Measurements from ENCODE around the gene PTBP3. TPM values are rescaled to one million over a fixed set of nuclear protein-coding genes. Genes with fewer than 3 reads are reported as not detected.
A peak's percentile ranks its signal among the peaks of the same experiment; 100 is the strongest.

PTBP3 gene
- total RNA-seq, 1 donor from 2014 or later = 58.9 TPM

DNA sequence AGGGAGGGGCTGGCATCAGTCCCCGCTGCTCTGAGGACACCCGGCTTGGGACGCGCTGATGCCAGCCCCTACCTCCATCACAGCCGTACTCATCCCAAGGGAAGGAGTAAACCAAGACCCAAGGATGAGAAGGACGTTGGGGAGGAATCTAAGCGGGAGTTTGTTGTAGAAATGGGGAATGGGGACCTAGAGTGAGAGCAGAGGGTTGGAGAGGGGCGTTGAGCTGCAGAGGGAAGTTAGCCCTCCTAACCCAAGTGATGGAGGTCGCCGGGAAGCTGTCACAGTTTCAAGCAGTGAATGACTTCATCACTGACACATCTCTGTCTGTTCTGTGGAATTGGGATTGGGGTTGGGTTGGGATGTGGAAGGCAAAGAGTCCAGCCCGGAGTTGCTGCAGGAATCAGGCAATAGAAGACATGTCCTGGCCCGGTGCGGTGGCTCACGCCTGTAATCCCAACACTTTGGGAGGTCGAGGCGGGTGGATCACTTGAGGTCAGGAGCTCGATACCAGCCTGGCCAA is 157.6 kb downstream of the PTBP3 start:
- no peaks in the 10 kb centered on the region for H3K36me3 ChIP-seq
- H3K27ac ChIP-seq = peak overlapping the region; percentile 61
- peak overlapping the region; percentile 61 to 86 for H3K4me3 ChIP-seq
- no peak for TF ChIP-seq CTCF (IDR thresholded peaks at IDR 0.05)
- TF ChIP-seq POLR2AphosphoS5 (IDR thresholded peaks at IDR 0.05; ENCODE audit: insufficient read depth in 1 of 2, low read depth in 1 of 2) = no peak
- TF ChIP-seq POLR2A (IDR thresholded peaks at IDR 0.05) = no peak
- H3K9me3 ChIP-seq = no peaks in the 10 kb centered on the region
- intact Hi-C loops (cut with DNase I) = loop anchor here (5.0 kb wide), 1 partner anchor 156 kb away; the partner anchor contains the start of gene PTBP3
- H3K27me3 ChIP-seq = no peaks in the 10 kb centered on the region
- DNase-seq (ENCODE audit: extremely low spot score in 2 of 2) = no peak
- peaks cover 23% of the 10 kb centered on the region for H3K4me1 ChIP-seq

DNA sequence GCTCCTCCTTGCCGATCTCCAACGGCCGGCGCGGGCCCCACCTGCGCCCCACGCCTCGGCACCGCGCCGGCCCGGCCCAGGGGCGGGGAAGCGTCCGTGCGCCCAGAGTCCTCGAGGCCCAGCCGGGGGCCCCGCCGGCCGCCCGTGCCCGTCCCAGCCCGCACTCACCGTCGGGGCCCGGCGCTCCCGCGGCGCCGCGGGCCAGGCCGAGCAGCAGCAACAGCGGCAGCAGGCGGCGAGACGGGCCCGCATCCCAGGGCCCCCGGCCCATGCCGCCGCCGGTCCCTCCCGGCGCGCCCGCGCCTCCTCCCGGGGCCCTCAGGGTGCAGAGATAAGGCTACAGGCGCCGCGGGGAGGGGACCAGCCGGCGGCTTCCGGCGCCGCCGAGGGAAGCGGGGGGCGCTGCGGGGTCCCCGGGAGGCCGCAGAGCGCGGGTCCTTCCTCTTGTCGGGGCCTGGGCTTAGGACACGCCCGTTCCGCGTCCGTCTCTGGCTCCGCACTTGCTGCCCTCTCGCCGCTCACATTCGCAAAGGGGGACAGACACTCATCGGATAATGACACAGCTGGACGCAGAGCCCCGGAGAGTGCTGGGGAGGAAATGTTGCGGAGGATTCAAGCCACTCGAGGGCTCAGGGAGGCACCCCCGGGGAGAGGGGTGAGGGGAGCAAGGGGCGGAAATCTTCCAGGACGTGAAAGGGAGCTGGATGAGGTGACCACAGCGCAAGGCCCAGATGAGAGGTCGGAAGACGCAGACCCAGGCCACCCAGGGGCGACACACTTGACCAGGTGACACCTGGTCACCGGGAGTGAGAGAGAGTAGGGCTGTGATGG is 158.2 kb downstream of the PTBP3 start, which contains the start of gene SUSD1:
SUSD1 (minus strand) TSS at position 333 of the 831 bp plus-strand sequence; CDS start at position 271, 62 bp downstream.
- H3K27me3 ChIP-seq = no peaks in the 10 kb centered on the region
- intact Hi-C loops (cut with DNase I) = loop anchor here (5.0 kb wide), 1 partner anchor 157 kb away; the partner anchor contains the start of gene PTBP3
- no peaks in the 10 kb centered on the region for H3K36me3 ChIP-seq
- H3K27ac ChIP-seq = peak within 1 kb of the TSS; percentile 61
- peaks cover 29% of the 10 kb centered on the region for H3K4me1 ChIP-seq
- H3K9me3 ChIP-seq = no peaks in the 10 kb centered on the region
- H3K4me3 ChIP-seq = peak within 1 kb of the TSS; percentile 61 to 86
- DNase-seq (ENCODE audit: extremely low spot score in 2 of 2) = no peak
- TF ChIP-seq POLR2AphosphoS5 (IDR thresholded peaks at IDR 0.05; ENCODE audit: insufficient read depth in 1 of 2, low read depth in 1 of 2) (no peak), POLR2A (IDR thresholded peaks at IDR 0.05) (no peak), CTCF (IDR thresholded peaks at IDR 0.05) (no peak)

GRCh38 chr9:112174222-112174964 is 159.0 kb downstream of the PTBP3 start:
- Histone ChIP-seq H3K27me3 (no peaks in the 10 kb centered on the region), H3K36me3 (no peaks in the 10 kb centered on the region), H3K4me3 (peak overlapping the region; percentile 61 to 86), H3K27ac (peak overlapping the region; percentile 61), H3K4me1 (peaks cover 35% of the 10 kb centered on the region), H3K9me3 (no peaks in the 10 kb centered on the region)
- TF ChIP-seq POLR2A (IDR thresholded peaks at IDR 0.05) = no peak
- TF ChIP-seq POLR2AphosphoS5 (IDR thresholded peaks at IDR 0.05; ENCODE audit: insufficient read depth in 1 of 2, low read depth in 1 of 2) = no peak
- TF ChIP-seq CTCF (IDR thresholded peaks at IDR 0.05) = no peak
- no peak for DNase-seq (ENCODE audit: extremely low spot score in 2 of 2)
- intact Hi-C loops (cut with DNase I) = no loop called here

DNA sequence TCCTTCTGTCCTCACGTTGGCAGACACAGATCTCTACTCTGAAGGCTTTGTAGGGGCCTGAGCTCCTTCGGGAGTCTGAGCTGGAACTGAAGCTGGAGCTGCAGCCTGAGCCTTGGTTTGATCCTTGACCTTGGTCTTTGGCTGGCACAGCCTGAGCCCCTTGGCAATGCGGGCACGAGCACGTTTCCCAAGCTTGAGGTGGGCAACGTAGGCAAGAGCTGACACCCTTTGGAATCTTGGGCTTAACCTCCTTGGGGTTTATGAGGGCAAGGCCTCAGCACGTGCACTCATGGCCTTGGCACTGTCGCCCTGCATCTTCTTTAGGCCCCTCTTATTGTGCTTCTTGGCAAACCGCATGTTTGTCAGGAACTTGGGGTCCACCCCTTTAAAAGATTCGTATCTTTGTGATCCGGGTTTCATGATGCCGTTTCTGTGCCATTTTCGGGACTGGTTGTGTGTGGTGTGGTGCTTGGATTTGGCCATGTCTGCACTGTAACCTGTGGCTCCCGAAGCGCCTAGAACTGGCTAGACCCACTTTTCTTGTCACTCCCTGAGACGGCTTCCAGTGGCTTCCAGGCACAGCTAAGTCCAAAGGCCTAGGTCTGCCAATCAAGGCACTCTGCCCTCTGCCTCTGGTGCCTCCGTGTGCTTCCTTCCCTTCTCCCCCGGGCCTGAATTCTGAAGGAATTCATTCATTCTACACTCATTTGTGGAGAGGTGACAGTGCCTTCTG is 159.8 kb downstream of the PTBP3 start:
- no peaks in the 10 kb centered on the region for H3K9me3 ChIP-seq
- H3K27me3 ChIP-seq = no peaks in the 10 kb centered on the region
- DNase-seq (ENCODE audit: extremely low spot score in 2 of 2) = no peak
- TF ChIP-seq POLR2A (IDR thresholded peaks at IDR 0.05) (no peak), POLR2AphosphoS5 (IDR thresholded peaks at IDR 0.05; ENCODE audit: insufficient read depth in 1 of 2, low read depth in 1 of 2) (no peak), CTCF (IDR thresholded peaks at IDR 0.05) (no peak)
- no peaks in the 10 kb centered on the region for H3K36me3 ChIP-seq
- peak overlapping the region; percentile 61 to 86 for H3K4me3 ChIP-seq
- H3K4me1 ChIP-seq = peaks cover 35% of the 10 kb centered on the region
- intact Hi-C loops (cut with DNase I) = no loop called here
- H3K27ac ChIP-seq = peak overlapping the region; percentile 61

Data from vagina (tissue), 2 donors.